CD4-positive, alpha-beta T cell (primary cell): ENCODE data around the gene COG7. TPM values are rescaled to one million over a fixed set of nuclear protein-coding genes. Genes with fewer than 3 reads are reported as not detected.

Experiments used
- ATAC-seq: fragments of 200-7000 bp; cut with Tn5 transposase; one replicate; pipeline ENCODE4 v1.10.0; 2022; ENCODE audit warnings: mild to moderate bottlenecking; ENCODE audit not compliant: poor library complexity
- CTCF ChIA-PET: fragments of 350-600 bp; sonication (Branson Sonifier 250); formaldehyde crosslinking; loops from one replicate; lab custom pipeline; 2021; ENCODE audit warnings: antibody characterized with exemption, inconsistent platforms; lab: Charles Lee
- POLR2A ChIA-PET: fragments of 350-600 bp; sonication (Branson Sonifier 250); formaldehyde crosslinking; loops from one replicate; lab custom pipeline; 2021; ENCODE audit warnings: antibody characterized with exemption, inconsistent platforms; lab: Charles Lee
- DNase-seq, 14 experiments: peaks; one replicate each; pipeline ENCODE4 v3.0.0-alpha.2; 2013 to 2020; ENCODE audit warnings: mixed read lengths in 2 of 14
- H3K27ac ChIP-seq, 2 donors: one replicate each; pipeline versions ENCODE4 v1.5.1 to v1.7.0; 2013; ENCODE audit warnings: low read length in 2 of 2, low read depth in 1 of 2, mild to moderate bottlenecking in 1 of 2
- H3K27me3 ChIP-seq, 2 experiments: 1 replicate in 1 of 2; 2 replicates in 1 of 2; pipeline versions ENCODE4 v1.6.1 to v1.7.0; 2013; ENCODE audit warnings: low read length in 2 of 2, control low read depth in 1 of 2, mild to moderate bottlenecking in 1 of 2, moderate library complexity in 1 of 2; ENCODE audit not compliant: insufficient read depth in 2 of 2, control insufficient read depth in 1 of 2
- H3K36me3 ChIP-seq: one replicate; pipeline ENCODE4 v1.6.1; 2013; ENCODE audit warnings: low read length, control low read depth; ENCODE audit not compliant: insufficient read depth
- H3K4me1 ChIP-seq: one replicate; pipeline ENCODE4 v1.6.1; 2013; ENCODE audit warnings: low read length, control low read depth; ENCODE audit not compliant: insufficient read depth
- H3K4me3 ChIP-seq: one replicate; pipeline ENCODE4 v1.5.1; 2013; ENCODE audit warnings: mild to moderate bottlenecking, low read length, moderate library complexity
- H3K9me3 ChIP-seq, 2 experiments: 1 replicate in 1 of 2; 2 replicates in 1 of 2; pipeline versions ENCODE4 v1.6.1 to v1.7.0; 2013; ENCODE audit warnings: low read length in 2 of 2, mild to moderate bottlenecking in 2 of 2, control low read depth in 1 of 2, moderate library complexity in 1 of 2; ENCODE audit not compliant: control insufficient read depth in 1 of 2, insufficient read depth in 1 of 2
- H3K27ac Mint-ChIP-seq: one replicate; pipeline ENCODE4 v1.8.0; 2020; ENCODE audit warnings: mixed read lengths
- H3K27me3 Mint-ChIP-seq: one replicate; pipeline ENCODE4 v1.8.0; 2021; ENCODE audit warnings: mixed read lengths
- H3K36me3 Mint-ChIP-seq: one replicate; pipeline ENCODE4 v1.8.0; 2021; ENCODE audit warnings: low read depth, mixed read lengths
- H3K4me1 Mint-ChIP-seq: one replicate; pipeline ENCODE4 v1.8.0; 2021; ENCODE audit warnings: low read depth, mixed read lengths
- H3K4me3 Mint-ChIP-seq: one replicate; pipeline ENCODE4 v1.8.0; 2020; ENCODE audit warnings: mild to moderate bottlenecking, mixed read lengths
- H3K9me3 Mint-ChIP-seq: one replicate; pipeline ENCODE4 v1.8.0; 2020; ENCODE audit warnings: mixed read lengths
- CTCF ChIP-seq: fragments of 200-600 bp; IDR thresholded peaks from one replicate; pipeline ENCODE4 v1.8.0; 2022; ENCODE audit warnings: antibody characterized with exemption, mild to moderate bottlenecking
- intact Hi-C, 2 experiments: fragments of 100-400 bp; cut with DNase I in 1 of 2; cut with micrococcal nuclease in 1 of 2; formaldehyde crosslinking; loops; one replicate each; pipeline versions ENCODE4 v1.15.1 to v1.9.0; 2023 to 2025; cut with DNase I, micrococcal nuclease
- total RNA-seq, 174 experiments: library from RNA in 2 of 174; stranded (reverse) in 2 of 174; gene quantifications; one replicate each; pipeline ENCODE4 v1.2.3 and lab custom pipeline; 2021 to 2026

COG7 gene
- total RNA-seq, 2 experiments from 2014 or later: 12.6 to 13.6 TPM

GRCh38 chr16:23486480-23486879 is 33.5 kb upstream of the COG7 start:
- Histone ChIP-seq H3K36me3 (peaks cover 90% of the 10 kb centered on the region), H3K4me3 (no peak overlapping the region), H3K27ac (no peak overlapping the region), H3K27me3 (no peaks in the 10 kb centered on the region), H3K4me1 (no peaks in the 10 kb centered on the region), H3K9me3 (no peaks in the 10 kb centered on the region)
- DNase-seq: no peak
- no peak for ATAC-seq
- H3K4me3 Mint-ChIP-seq: no peak overlapping the region
- POLR2A ChIA-PET: no interaction called here
- TF ChIP-seq CTCF: no peak
- H3K27ac Mint-ChIP-seq: no peak overlapping the region
- H3K27me3 Mint-ChIP-seq: no peaks in the 10 kb centered on the region
- H3K36me3 Mint-ChIP-seq: peaks cover 93% of the 10 kb centered on the region
- H3K4me1 Mint-ChIP-seq: no peaks in the 10 kb centered on the region
- intact Hi-C loops: no loop called here
- no peaks in the 10 kb centered on the region for H3K9me3 Mint-ChIP-seq
- CTCF ChIA-PET: no interaction called here

GRCh38 chr16:23485841-23486240 is 32.9 kb upstream of the COG7 start:
- H3K4me1 Mint-ChIP-seq: no peaks in the 10 kb centered on the region
- ChIA-PET CTCF (no interaction called here), POLR2A (no interaction called here)
- no peak overlapping the region for H3K27ac Mint-ChIP-seq
- peaks cover 93% of the 10 kb centered on the region for H3K36me3 Mint-ChIP-seq
- no peaks in the 10 kb centered on the region for H3K9me3 ChIP-seq
- H3K4me3 ChIP-seq: no peak overlapping the region
- no peaks in the 10 kb centered on the region for H3K4me1 ChIP-seq
- intact Hi-C loops: no loop called here
- DNase-seq (no peak), ATAC-seq (no peak)
- no peaks in the 10 kb centered on the region for H3K27me3 Mint-ChIP-seq
- TF ChIP-seq CTCF: no peak
- no peaks in the 10 kb centered on the region for H3K9me3 Mint-ChIP-seq
- H3K36me3 ChIP-seq: peaks cover 90% of the 10 kb centered on the region
- no peaks in the 10 kb centered on the region for H3K27me3 ChIP-seq
- H3K4me3 Mint-ChIP-seq: no peak overlapping the region
- no peak overlapping the region for H3K27ac ChIP-seq

GRCh38 chr16:23485257-23485614 is 32.2 kb upstream of the COG7 start:
- POLR2A ChIA-PET: no interaction called here
- DNase-seq: no peak
- no peaks in the 10 kb centered on the region for H3K9me3 Mint-ChIP-seq
- no peak overlapping the region for H3K4me3 Mint-ChIP-seq
- H3K36me3 Mint-ChIP-seq: peaks cover 94% of the 10 kb centered on the region
- ATAC-seq: no peak
- no peaks in the 10 kb centered on the region for H3K27me3 ChIP-seq
- no peaks in the 10 kb centered on the region for H3K4me1 ChIP-seq
- no peak overlapping the region for H3K27ac ChIP-seq
- no peaks in the 10 kb centered on the region for H3K9me3 ChIP-seq
- H3K4me1 Mint-ChIP-seq: no peaks in the 10 kb centered on the region
- CTCF ChIA-PET: no interaction called here
- H3K27ac Mint-ChIP-seq: no peak overlapping the region
- H3K36me3 ChIP-seq: peaks cover 93% of the 10 kb centered on the region
- intact Hi-C loops: no loop called here
- no peaks in the 10 kb centered on the region for H3K27me3 Mint-ChIP-seq
- no peak for TF ChIP-seq CTCF
- no peak overlapping the region for H3K4me3 ChIP-seq
